HEK293 (cell line): ENCODE measurements around the gene NAPB.

Experiments
- CTCF ChIA-PET: fragments of 350-600 bp; formaldehyde crosslinking; extraction: SDS; loops from one replicate; lab custom pipeline; 2021; ENCODE audit warnings: antibody characterized with exemption; lab: Yijun Ruan, JAX
- POLR2A ChIA-PET: fragments of 300-600 bp; formaldehyde crosslinking; extraction: SDS; loops from one replicate; lab custom pipeline; 2020; ENCODE audit warnings: antibody characterized with exemption, inconsistent platforms; lab: Yijun Ruan, JAX
- H3K27ac ChIP-seq: fragments of 200-500 bp; sonication (Bioruptor generic); 2 replicates; pipeline ENCODE4 v1.5.1; 2014; ENCODE audit warnings: low read depth, low read length, control low read depth, inconsistent platforms; ENCODE audit errors: extremely low read depth
- H3K36me3 ChIP-seq, 2 experiments: fragments of 200-500 bp in 1 of 2; sonication (Bioruptor generic) in 1 of 2; 1 replicate in 1 of 2; 2 replicates in 1 of 2; pipeline ENCODE4 v1.5.1; 2014 to 2017; ENCODE audit warnings: inconsistent platforms in 2 of 2, low read length in 2 of 2; ENCODE audit not compliant: control insufficient read depth in 2 of 2, insufficient read depth in 1 of 2
- H3K4me1 ChIP-seq: fragments of 200-500 bp; sonication (Bioruptor generic); 2 replicates; pipeline ENCODE4 v1.5.1; 2014; ENCODE audit warnings: mild to moderate bottlenecking, low read length, inconsistent platforms; ENCODE audit not compliant: control insufficient read depth, insufficient read depth
- H3K4me3 ChIP-seq: 2 replicates; pipeline ENCODE4 v1.5.1; 2011; ENCODE audit warnings: low read depth, mild to moderate bottlenecking, control low read depth, low read length, moderate library complexity
- H3K9me3 ChIP-seq: fragments of 200-500 bp; sonication (Bioruptor generic); 2 replicates; pipeline ENCODE4 v1.5.1; 2014; ENCODE audit warnings: low read depth, low read length, inconsistent platforms; ENCODE audit not compliant: control insufficient read depth, insufficient read depth
- GFI1B ChIP-seq: fragments of 450-650 bp; formaldehyde crosslinking; IDR thresholded peaks from 2 replicates; pipeline ENCODE4 v1.5.1; 2016; ENCODE audit warnings: missing biosample characterization, missing genetic modification characterization
- GLI2 ChIP-seq: fragments of 450-650 bp; formaldehyde crosslinking; IDR thresholded peaks from 2 replicates; pipeline ENCODE4; 2017; ENCODE audit warnings: missing biosample characterization, missing genetic modification characterization, low read depth, borderline replicate concordance
- KLF17 ChIP-seq: fragments of 450-650 bp; formaldehyde crosslinking; IDR thresholded peaks from 2 replicates; pipeline ENCODE4 v1.5.1; 2016; ENCODE audit warnings: missing biosample characterization, missing genetic modification characterization
- KLF8 ChIP-seq: fragments of 450-650 bp; formaldehyde crosslinking; IDR thresholded peaks from 2 replicates; pipeline ENCODE4 v1.5.1; 2016; ENCODE audit warnings: missing biosample characterization, missing genetic modification characterization
- SCRT2 ChIP-seq: fragments of 450-650 bp; formaldehyde crosslinking; IDR thresholded peaks from 2 replicates; pipeline ENCODE4 v1.5.1; 2016; ENCODE audit warnings: missing biosample characterization, missing genetic modification characterization
- ZBTB11 ChIP-seq: fragments of 450-650 bp; formaldehyde crosslinking; conservative IDR thresholded peaks from 2 replicates; pipeline ENCODE4 v1.5.1; 2016; ENCODE audit warnings: low read depth, missing biosample characterization, missing genetic modification characterization
- ZBTB20 ChIP-seq: fragments of 450-650 bp; formaldehyde crosslinking; IDR thresholded peaks from 2 replicates; pipeline ENCODE4 v1.5.1; 2016; ENCODE audit warnings: missing biosample characterization, missing genetic modification characterization
- ZFP3 ChIP-seq: fragments of 450-650 bp; formaldehyde crosslinking; IDR thresholded peaks from 2 replicates; pipeline ENCODE4 v1.5.1; 2016; ENCODE audit warnings: low read depth, missing biosample characterization, missing genetic modification characterization
- ZNF148 ChIP-seq: fragments of 450-650 bp; formaldehyde crosslinking; IDR thresholded peaks from 2 replicates; pipeline ENCODE4 v1.5.0; 2017; ENCODE audit warnings: missing biosample characterization, missing genetic modification characterization, borderline replicate concordance
- ZNF24 ChIP-seq: fragments of 450-650 bp; formaldehyde crosslinking; IDR thresholded peaks from 2 replicates; pipeline ENCODE4 v1.5.1; 2016; ENCODE audit warnings: missing biosample characterization, missing genetic modification characterization
- ZNF292 ChIP-seq: fragments of 450-650 bp; formaldehyde crosslinking; IDR thresholded peaks from 2 replicates; pipeline ENCODE4 v1.5.1; 2016; ENCODE audit warnings: low read depth, missing biosample characterization, missing genetic modification characterization, borderline replicate concordance
- ZNF391 ChIP-seq: fragments of 450-650 bp; formaldehyde crosslinking; IDR thresholded peaks from 2 replicates; pipeline ENCODE4 v1.5.1; 2016; ENCODE audit warnings: low read depth, missing biosample characterization, missing genetic modification characterization, borderline replicate concordance
- ZNF48 ChIP-seq: fragments of 450-650 bp; formaldehyde crosslinking; IDR thresholded peaks from 2 replicates; pipeline ENCODE4 v1.5.1; 2016; ENCODE audit warnings: missing biosample characterization, missing genetic modification characterization
- ZNF510 ChIP-seq: fragments of 450-650 bp; formaldehyde crosslinking; IDR thresholded peaks from 2 replicates; pipeline ENCODE4 v1.5.1; 2018; ENCODE audit warnings: mild to moderate bottlenecking, missing genetic modification characterization, missing biosample characterization; ENCODE audit not compliant: insufficient replicate concordance
- ZNF561 ChIP-seq: fragments of 450-650 bp; IDR thresholded peaks from 2 replicates; pipeline ENCODE4 v1.5.1; 2018; ENCODE audit warnings: missing biosample characterization, missing genetic modification characterization, borderline replicate concordance
- ZNF585B ChIP-seq: fragments of 450-650 bp; formaldehyde crosslinking; IDR thresholded peaks from 2 replicates; pipeline ENCODE4 v1.5.1; 2016; ENCODE audit warnings: missing biosample characterization, missing genetic modification characterization
- ZNF596 ChIP-seq: fragments of 450-650 bp; IDR thresholded peaks from 2 replicates; pipeline ENCODE4 v1.5.0; 2018; ENCODE audit warnings: missing biosample characterization, mild to moderate bottlenecking, missing genetic modification characterization, moderate library complexity
- ZNF621 ChIP-seq: fragments of 450-650 bp; formaldehyde crosslinking; IDR thresholded peaks from 2 replicates; pipeline ENCODE4 v1.5.1; 2017; ENCODE audit warnings: missing biosample characterization, missing genetic modification characterization
- ZNF707 ChIP-seq: fragments of 450-650 bp; formaldehyde crosslinking; IDR thresholded peaks from 2 replicates; pipeline ENCODE4 v1.5.1; 2016; ENCODE audit warnings: missing biosample characterization, missing genetic modification characterization
- TF ChIP-seq, protein P1 (sequence below): fragments of 450-650 bp; formaldehyde crosslinking; IDR thresholded peaks from 2 replicates; pipeline ENCODE4 v1.5.1; 2016; ENCODE audit warnings: missing biosample characterization, missing genetic modification characterization
- TF ChIP-seq, protein P2 (sequence below): fragments of 450-650 bp; formaldehyde crosslinking; IDR thresholded peaks from 2 replicates; pipeline ENCODE4 v1.5.1; 2017; ENCODE audit warnings: missing biosample characterization, missing genetic modification characterization
- TF ChIP-seq, protein P3 (sequence below): fragments of 450-650 bp; formaldehyde crosslinking; IDR thresholded peaks from 2 replicates; pipeline ENCODE4 v1.5.1; 2016; ENCODE audit warnings: missing biosample characterization, missing genetic modification characterization
- TF ChIP-seq, protein P4 (sequence below): fragments of 450-650 bp; formaldehyde crosslinking; IDR thresholded peaks from 2 replicates; pipeline ENCODE4 v1.5.1; 2017; ENCODE audit warnings: missing biosample characterization, mild to moderate bottlenecking, missing genetic modification characterization, moderate library complexity

NAPB gene

GRCh38 chr20:23420943-23421931 lies at the start of gene NAPB:
TSS of gene NAPB (minus strand) at chr20:23421488. CDS start at chr20:23421402, 86 bp downstream.
- POLR2A ChIA-PET, result interaction anchor here (0.7 to 3.2 kb wide), 11 partner anchors 12 to 192 kb away, joined by 3 to 26 read pairs (median 4); partner anchors contain the start of genes GZF1 and NXT1
- CTCF ChIA-PET, result interaction anchor here (0.6 to 3.6 kb wide), 7 partner anchors 21 to 192 kb away, joined by 3 to 23 read pairs (median 5); no protein-coding TSS in a partner anchor
- H3K9me3 ChIP-seq, result no peaks in the 10 kb centered on the region
- no peaks in the 10 kb centered on the region; a peak in 1 of 3 replicates for H3K36me3 ChIP-seq
- H3K27ac ChIP-seq, result peak within 1 kb of the TSS; percentile 62; the same call in 1 of the 2 replicates
- peaks cover 5% of the 10 kb centered on the region for H3K4me1 ChIP-seq
- peak within 1 kb of the TSS; percentile 95 for H3K4me3 ChIP-seq
- TF ChIP-seq, protein P1, sequence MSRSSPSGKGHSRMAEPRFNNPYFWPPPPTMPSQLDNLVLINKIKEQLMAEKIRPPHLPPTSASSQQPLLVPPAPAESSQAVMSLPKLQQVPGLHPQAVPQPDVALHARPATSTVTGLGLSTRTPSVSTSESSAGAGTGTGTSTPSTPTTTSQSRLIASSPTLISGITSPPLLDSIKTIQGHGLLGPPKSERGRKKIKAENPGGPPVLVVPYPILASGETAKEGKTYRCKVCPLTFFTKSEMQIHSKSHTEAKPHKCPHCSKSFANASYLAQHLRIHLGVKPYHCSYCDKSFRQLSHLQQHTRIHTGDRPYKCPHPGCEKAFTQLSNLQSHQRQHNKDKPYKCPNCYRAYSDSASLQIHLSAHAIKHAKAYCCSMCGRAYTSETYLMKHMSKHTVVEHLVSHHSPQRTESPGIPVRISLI (tag by site-specific recombination), result no peak
- TF ChIP-seq GFI1B (tag by site-specific recombination) (no peak), ZBTB11 (tag by site-specific recombination) (peak; percentile 15; the same call in 1 of the 2 replicates), ZNF596 (no peak), ZNF510 (tag by site-specific recombination) (no peak), ZNF148 (tag by site-specific recombination) (no peak), ZNF48 (tag by site-specific recombination) (no peak), SCRT2 (tag by site-specific recombination) (no peak), ZNF24 (tag by site-specific recombination) (no peak), ZNF621 (tag by site-specific recombination) (no peak), KLF8 (tag by site-specific recombination) (peak; percentile 42; the same call in 1 of the 2 replicates), ZNF707 (no peak), KLF17 (tag by site-specific recombination) (peak; percentile 46; the same call in 1 of the 2 replicates), ZFP3 (tag by site-specific recombination) (no peak), ZNF561 (tag by site-specific recombination) (no peak), GLI2 (tag by site-specific recombination) (no peak), ZBTB20 (peak; percentile 44; the same call in 1 of the 2 replicates), ZNF292 (tag by site-specific recombination) (no peak), ZNF391 (tag by site-specific recombination) (peak; percentile 28; the same call in 1 of the 2 replicates), ZNF585B (no peak)
- TF ChIP-seq, protein P2, sequence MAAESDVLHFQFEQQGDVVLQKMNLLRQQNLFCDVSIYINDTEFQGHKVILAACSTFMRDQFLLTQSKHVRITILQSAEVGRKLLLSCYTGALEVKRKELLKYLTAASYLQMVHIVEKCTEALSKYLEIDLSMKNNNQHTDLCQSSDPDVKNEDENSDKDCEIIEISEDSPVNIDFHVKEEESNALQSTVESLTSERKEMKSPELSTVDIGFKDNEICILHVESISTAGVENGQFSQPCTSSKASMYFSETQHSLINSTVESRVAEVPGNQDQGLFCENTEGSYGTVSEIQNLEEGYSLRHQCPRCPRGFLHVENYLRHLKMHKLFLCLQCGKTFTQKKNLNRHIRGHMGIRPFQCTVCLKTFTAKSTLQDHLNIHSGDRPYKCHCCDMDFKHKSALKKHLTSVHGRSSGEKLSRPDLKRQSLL (tag by site-specific recombination), result no peak
- TF ChIP-seq, protein P3, sequence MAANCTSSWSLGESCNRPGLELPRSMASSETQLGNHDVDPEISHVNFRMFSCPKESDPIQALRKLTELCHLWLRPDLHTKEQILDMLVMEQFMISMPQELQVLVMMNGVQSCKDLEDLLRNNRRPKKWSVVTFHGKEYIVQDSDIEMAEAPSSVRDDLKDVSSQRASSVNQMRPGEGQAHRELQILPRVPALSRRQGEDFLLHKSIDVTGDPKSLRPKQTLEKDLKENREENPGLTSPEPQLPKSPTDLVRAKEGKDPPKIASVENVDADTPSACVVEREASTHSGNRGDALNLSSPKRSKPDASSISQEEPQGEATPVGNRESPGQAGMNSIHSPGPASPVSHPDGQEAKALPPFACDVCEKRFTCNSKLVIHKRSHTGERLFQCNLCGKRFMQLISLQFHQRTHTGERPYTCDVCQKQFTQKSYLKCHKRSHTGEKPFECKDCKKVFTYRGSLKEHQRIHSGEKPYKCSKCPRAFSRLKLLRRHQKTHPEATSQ, result no peak; the same call in 1 of the 2 replicates
- TF ChIP-seq, protein P4, sequence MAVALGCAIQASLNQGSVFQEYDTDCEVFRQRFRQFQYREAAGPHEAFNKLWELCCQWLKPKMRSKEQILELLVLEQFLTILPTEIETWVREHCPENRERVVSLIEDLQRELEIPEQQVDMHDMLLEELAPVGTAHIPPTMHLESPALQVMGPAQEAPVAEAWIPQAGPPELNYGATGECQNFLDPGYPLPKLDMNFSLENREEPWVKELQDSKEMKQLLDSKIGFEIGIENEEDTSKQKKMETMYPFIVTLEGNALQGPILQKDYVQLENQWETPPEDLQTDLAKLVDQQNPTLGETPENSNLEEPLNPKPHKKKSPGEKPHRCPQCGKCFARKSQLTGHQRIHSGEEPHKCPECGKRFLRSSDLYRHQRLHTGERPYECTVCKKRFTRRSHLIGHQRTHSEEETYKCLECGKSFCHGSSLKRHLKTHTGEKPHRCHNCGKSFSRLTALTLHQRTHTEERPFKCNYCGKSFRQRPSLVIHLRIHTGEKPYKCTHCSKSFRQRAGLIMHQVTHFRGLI (tag by site-specific recombination), result no peak
